Measurements from ENCODE around the gene ADTRP. TPM values are rescaled to one million over a fixed set of nuclear protein-coding genes. Genes with fewer than 3 reads are reported as not detected.

The ADTRP gene
- total RNA-seq, 2 donors from 2014 or later, result 56.6 to 79.9 TPM

- no peak for TF ChIP-seq CTCF (IDR thresholded peaks at IDR 0.05)
These were observed 39.8 kb downstream of the ADTRP start for GRCh38 chr6:11738661-11739375.

GRCh38 chr6:11738234-11738633 is 40.4 kb downstream of the ADTRP start:
- H3K27me3 ChIP-seq, result no peaks in the 10 kb centered on the region
- H3K9ac ChIP-seq (ENCODE audit: low read depth in 2 of 2, low read length in 2 of 2), result no peak overlapping the region
- intact Hi-C loops (cut with DNase I), result no loop called here
- H3K36me3 ChIP-seq, result no peaks in the 10 kb centered on the region
- TF ChIP-seq CTCF (IDR thresholded peaks at IDR 0.05), result no peak
- no peaks in the 10 kb centered on the region for H3K9me3 ChIP-seq
- H3K27ac ChIP-seq, result no peak overlapping the region
- H3K4me3 ChIP-seq, result no peak overlapping the region
- H3K4me1 ChIP-seq, result no peaks in the 10 kb centered on the region
- DNase-seq, result no peak

More at GRCh38 chr6:11738661-11739375, 39.8 kb downstream of the ADTRP start:
- Histone ChIP-seq H3K36me3 (no peaks in the 10 kb centered on the region), H3K4me1 (no peaks in the 10 kb centered on the region), H3K4me3 (no peak overlapping the region), H3K27me3 (no peaks in the 10 kb centered on the region), H3K27ac (no peak overlapping the region), H3K9ac (ENCODE audit: low read depth in 2 of 2, low read length in 2 of 2) (no peak overlapping the region), H3K9me3 (no peaks in the 10 kb centered on the region)
- DNase-seq, result no peak
- intact Hi-C loops (cut with DNase I), result no loop called here

GRCh38 chr6:11736601-11737000 is 42.0 kb downstream of the ADTRP start:
- H3K4me3 ChIP-seq, result no peak overlapping the region
- H3K9me3 ChIP-seq, result no peaks in the 10 kb centered on the region
- H3K27me3 ChIP-seq, result no peaks in the 10 kb centered on the region
- H3K27ac ChIP-seq, result no peak overlapping the region
- no peak for TF ChIP-seq CTCF (IDR thresholded peaks at IDR 0.05)
- no peaks in the 10 kb centered on the region for H3K4me1 ChIP-seq
- intact Hi-C loops (cut with DNase I), result no loop called here
- no peak overlapping the region for H3K9ac ChIP-seq (ENCODE audit: low read depth in 2 of 2, low read length in 2 of 2)
- no peak for DNase-seq
- no peaks in the 10 kb centered on the region for H3K36me3 ChIP-seq

GRCh38 chr6:11734861-11735613 is 43.6 kb downstream of the ADTRP start:
- H3K4me3 ChIP-seq, result no peak overlapping the region
- H3K4me1 ChIP-seq, result no peaks in the 10 kb centered on the region
- TF ChIP-seq CTCF (IDR thresholded peaks at IDR 0.05), result no peak
- H3K27ac ChIP-seq, result no peak overlapping the region
- no peaks in the 10 kb centered on the region for H3K9me3 ChIP-seq
- DNase-seq, result no peak
- H3K36me3 ChIP-seq, result no peaks in the 10 kb centered on the region
- intact Hi-C loops (cut with DNase I), result no loop called here
- no peak overlapping the region for H3K9ac ChIP-seq (ENCODE audit: low read depth in 2 of 2, low read length in 2 of 2)
- no peaks in the 10 kb centered on the region for H3K27me3 ChIP-seq

- DNase-seq, result no peak
- Histone ChIP-seq H3K9me3 (no peaks in the 10 kb centered on the region), H3K27me3 (no peaks in the 10 kb centered on the region), H3K9ac (ENCODE audit: low read depth in 2 of 2, low read length in 2 of 2) (no peak overlapping the region), H3K27ac (no peak overlapping the region), H3K4me3 (no peak overlapping the region), H3K36me3 (no peaks in the 10 kb centered on the region), H3K4me1 (no peaks in the 10 kb centered on the region)
- no peak for TF ChIP-seq CTCF (IDR thresholded peaks at IDR 0.05)
- intact Hi-C loops (cut with DNase I), result no loop called here
These were observed 46.5 kb downstream of the ADTRP start for GRCh38 chr6:11732036-11732631.
